IPS-18c (cell line): Measurements from ENCODE around the gene SLC35F4.

Source experiments
- H3K4me3 ChIP-seq: 2 replicates; pipeline ENCODE4 v1.7.0; 2013; ENCODE audit warnings: low read depth, mild to moderate bottlenecking, low read length, moderate library complexity; ENCODE audit not compliant: insufficient read depth
- H3K9me3 ChIP-seq: one replicate; pipeline ENCODE4 v1.6.1; 2013; ENCODE audit warnings: mild to moderate bottlenecking, low read length, moderate library complexity; ENCODE audit not compliant: control insufficient read depth, insufficient read depth

Gene SLC35F4

GRCh38 chr14:57617510-57617909 is 248.4 kb downstream of the SLC35F4 start:
- H3K9me3 ChIP-seq, result no peaks in the 10 kb centered on the region
- H3K4me3 ChIP-seq, result no peak overlapping the region

GRCh38 chr14:57612946-57613345 is 252.9 kb downstream of the SLC35F4 start:
- no peak overlapping the region for H3K4me3 ChIP-seq
- H3K9me3 ChIP-seq, result no peaks in the 10 kb centered on the region

- Histone ChIP-seq H3K9me3 (no peaks in the 10 kb centered on the region), H3K4me3 (no peak overlapping the region)
Observed at GRCh38 chr14:57611555-57612075, 254.3 kb downstream of the SLC35F4 start.

GRCh38 chr14:57610631-57611030 is 255.3 kb downstream of the SLC35F4 start:
- no peak overlapping the region for H3K4me3 ChIP-seq

DNA sequence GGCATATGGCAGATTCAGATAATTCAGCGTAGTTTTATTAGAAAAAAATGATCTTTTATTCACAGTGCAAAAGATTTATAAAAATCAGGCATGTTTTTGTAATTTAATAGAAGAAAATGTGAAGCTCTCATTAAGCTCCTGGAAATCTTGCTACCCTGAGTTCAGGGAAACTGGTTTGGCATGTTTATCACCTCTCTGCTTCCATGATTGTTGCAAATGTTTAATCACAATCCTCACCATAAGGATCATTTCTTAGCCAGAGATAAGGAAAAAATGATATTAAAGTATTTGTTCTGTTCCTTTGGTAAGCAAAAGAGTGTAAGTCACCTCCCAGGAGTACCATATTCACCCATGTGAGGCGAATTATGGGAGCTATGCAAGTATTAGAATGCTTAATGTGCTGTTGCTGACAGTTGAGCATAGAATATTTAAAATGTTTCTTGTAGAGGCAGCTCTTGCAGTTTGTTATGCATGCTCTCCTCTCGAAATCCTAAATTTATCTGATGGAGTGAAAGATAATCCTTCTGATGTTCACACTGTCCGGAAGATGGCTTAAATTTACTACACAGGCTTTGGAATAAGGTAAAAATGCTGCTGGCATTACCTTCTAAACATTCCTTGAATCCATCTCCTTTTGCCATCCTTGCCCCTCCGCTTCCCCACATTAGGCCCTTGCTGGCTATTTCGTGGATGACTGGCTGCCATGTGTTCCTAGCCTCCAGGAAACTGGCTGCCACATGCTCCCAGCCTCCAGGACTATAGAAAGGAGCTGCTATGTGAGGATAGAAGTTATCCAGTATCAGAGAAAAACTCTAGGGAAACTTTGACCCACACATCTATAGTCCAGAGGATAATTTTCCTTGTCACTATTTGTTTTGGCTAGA is 256.5 kb downstream of the SLC35F4 start:
- H3K9me3 ChIP-seq, result no peaks in the 10 kb centered on the region

More at GRCh38 chr14:57610631-57611030, 255.3 kb downstream of the SLC35F4 start:
- no peaks in the 10 kb centered on the region for H3K9me3 ChIP-seq

DNA sequence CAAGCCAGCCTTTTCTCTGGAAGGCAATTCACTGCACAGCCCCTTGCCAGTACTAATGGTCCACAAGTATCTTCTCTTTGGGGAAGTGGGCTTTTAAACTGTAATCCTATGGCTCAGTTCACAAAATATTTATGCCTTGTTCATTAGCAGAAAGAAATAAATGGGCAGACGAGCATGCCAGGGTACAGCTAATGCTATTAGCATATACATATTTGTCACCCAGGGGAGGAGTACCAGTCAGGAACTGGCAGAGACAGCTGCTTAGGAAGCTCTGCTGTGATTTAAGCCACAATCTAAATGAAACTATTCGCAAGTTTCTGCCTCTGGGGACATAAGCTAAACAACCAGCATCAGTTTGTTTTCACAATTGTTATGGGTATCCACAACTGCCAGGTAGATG is 258.8 kb downstream of the SLC35F4 start:
- Histone ChIP-seq H3K4me3 (no peak overlapping the region), H3K9me3 (no peaks in the 10 kb centered on the region)

More for the DNA sequence above, 256.5 kb downstream of the SLC35F4 start:
- H3K4me3 ChIP-seq, result no peak overlapping the region

GRCh38 chr14:57583396-57583795 is 282.5 kb downstream of the SLC35F4 start:
- H3K9me3 ChIP-seq, result peaks cover 2% of the 10 kb centered on the region
- H3K4me3 ChIP-seq, result no peak overlapping the region

DNA sequence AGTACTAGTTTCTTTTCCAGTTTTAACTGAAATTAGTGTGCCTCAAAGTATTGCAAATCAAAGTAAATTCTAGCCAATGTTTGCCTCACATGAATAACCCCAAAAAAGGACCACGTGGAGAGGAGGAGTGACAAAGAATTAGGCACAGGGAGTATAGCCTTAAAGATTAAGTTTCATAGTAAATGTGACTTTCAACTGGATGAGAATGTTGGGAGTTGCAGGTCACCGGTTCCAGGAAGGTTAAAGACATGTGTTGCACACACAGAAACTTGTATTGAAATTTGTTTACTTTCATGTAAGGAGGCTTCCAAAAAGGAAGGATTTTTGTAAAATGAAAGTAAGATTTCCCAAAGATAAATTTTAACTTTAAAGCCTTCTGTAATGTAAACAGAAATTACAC is 283.1 kb downstream of the SLC35F4 start:
- Histone ChIP-seq H3K4me3 (no peak overlapping the region), H3K9me3 (peaks cover 2% of the 10 kb centered on the region)

GRCh38 chr14:57578801-57579200 is 287.1 kb downstream of the SLC35F4 start:
- H3K4me3 ChIP-seq, result no peak overlapping the region
- no peaks in the 10 kb centered on the region for H3K9me3 ChIP-seq

DNA sequence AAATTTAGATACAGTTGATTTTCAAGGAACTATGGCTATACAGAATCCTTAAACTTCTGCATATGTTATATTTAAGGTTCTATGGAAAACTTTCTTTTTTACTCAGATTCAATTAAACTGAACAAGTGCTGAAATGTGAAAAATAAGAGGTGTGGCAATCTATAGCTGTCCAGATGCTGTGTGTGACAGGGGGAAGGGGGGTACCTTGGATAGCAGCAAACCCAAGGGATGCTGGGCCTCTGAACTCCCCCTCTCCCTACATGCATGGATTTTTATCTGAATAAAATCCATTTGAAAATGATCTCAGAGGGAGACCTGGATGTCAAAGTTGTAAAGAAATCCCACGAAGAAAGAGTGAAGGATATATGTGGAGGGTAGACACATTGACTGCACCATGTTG is 289.4 kb downstream of the SLC35F4 start:
- no peak overlapping the region for H3K4me3 ChIP-seq

GRCh38 chr14:57575482-57575881 is 290.4 kb downstream of the SLC35F4 start:
- Histone ChIP-seq H3K4me3 (no peak overlapping the region), H3K9me3 (no peaks in the 10 kb centered on the region)

More for the DNA sequence above, 289.4 kb downstream of the SLC35F4 start:
- no peaks in the 10 kb centered on the region for H3K9me3 ChIP-seq

DNA sequence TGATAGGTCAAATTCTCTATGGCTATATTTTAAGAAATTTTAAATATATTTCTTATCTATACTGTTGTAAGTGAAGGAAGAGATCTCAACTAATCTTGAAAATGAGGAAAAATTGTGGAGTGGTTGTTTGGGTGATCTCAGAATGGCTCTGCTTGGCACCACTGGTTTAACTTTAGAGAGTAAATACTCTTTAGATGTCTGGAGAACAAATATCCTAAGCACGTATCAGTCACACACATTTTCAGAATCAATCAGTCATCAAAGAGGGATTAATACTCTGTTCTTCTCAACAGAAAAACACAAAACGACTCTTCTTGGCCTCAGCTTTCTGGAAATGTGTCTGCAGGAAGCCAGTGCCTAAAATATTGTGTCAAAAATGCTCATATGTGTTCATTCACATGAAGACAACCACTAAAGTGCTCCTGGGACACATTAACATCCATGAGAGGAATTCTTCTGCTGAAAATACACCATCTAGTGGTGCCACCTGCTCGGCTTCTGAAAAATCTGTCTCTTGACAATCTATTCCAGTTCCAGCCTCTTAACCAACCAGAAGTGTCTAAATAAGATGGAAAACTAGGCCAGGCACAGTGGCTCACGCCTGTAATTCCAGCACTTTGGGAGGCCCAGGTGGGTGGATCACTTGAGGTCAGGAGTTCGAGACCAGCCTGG is 291.1 kb downstream of the SLC35F4 start:
- no peaks in the 10 kb centered on the region for H3K9me3 ChIP-seq
- H3K4me3 ChIP-seq, result no peak overlapping the region

DNA sequence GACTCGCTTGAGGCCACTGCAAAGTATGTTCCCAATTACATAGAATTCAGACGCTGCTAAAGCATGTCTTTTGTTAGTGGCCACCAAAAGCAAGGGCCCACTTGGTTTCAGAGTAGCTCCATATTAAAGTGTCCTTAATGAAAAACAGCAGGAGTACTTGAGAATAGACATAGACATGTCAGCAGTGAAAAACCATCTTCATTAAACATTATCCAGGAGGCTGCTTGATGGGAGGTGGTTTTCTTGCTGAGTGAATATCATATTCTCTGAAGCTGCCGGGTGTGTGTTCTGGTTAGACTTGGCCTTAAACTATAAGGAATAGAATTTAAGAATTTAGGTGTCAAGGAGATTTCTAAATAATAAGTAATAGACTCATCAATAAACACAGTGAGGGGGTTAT is 292.7 kb downstream of the SLC35F4 start:
- no peak overlapping the region for H3K4me3 ChIP-seq
- H3K9me3 ChIP-seq, result no peaks in the 10 kb centered on the region

GRCh38 chr14:57568554-57568953 is 297.3 kb downstream of the SLC35F4 start:
- H3K4me3 ChIP-seq, result no peak overlapping the region
- no peaks in the 10 kb centered on the region for H3K9me3 ChIP-seq

DNA sequence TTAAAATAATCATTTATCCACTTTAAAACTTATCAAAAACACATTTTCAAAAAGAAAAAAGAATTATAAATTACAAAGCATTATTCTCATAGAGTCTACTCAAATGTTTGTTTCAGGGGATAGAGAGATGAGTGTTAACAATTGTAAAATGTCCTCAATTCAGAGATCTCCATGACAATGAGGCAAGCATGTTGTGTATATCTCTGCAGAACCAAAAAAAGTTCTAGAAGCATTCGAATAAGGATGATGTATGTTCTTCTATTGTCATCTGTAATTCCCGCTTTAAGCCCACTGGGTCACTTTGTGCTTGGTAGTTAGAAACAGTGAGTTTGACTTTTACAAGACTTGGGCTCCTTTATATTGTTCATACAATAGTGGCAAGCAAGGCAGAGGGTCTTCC is 298.7 kb downstream of the SLC35F4 start:
- H3K4me3 ChIP-seq, result no peak overlapping the region
- H3K9me3 ChIP-seq, result no peaks in the 10 kb centered on the region

- no peaks in the 10 kb centered on the region for H3K9me3 ChIP-seq
- H3K4me3 ChIP-seq, result no peak overlapping the region
Observed at GRCh38 chr14:57560681-57561080, 305.2 kb downstream of the SLC35F4 start.

- Histone ChIP-seq H3K4me3 (no peak overlapping the region), H3K9me3 (no peaks in the 10 kb centered on the region)
Observed at GRCh38 chr14:57559576-57559975, 306.3 kb downstream of the SLC35F4 start.
